Mesenchymal stem cell (in vitro differentiated cells and primary cell): ENCODE results near the gene KIAA0232.

Experiments used
- DNase-seq: peaks from one replicate; pipeline ENCODE4 v3.0.0-alpha.2; 2013
- H2AFZ ChIP-seq: one replicate; pipeline ENCODE4 v1.6.1; 2013; ENCODE audit warnings: low read depth, mild to moderate bottlenecking, control low read depth, inconsistent platforms, low read length, moderate library complexity
- H2AK5ac ChIP-seq: 2 replicates; pipeline ENCODE4 v1.6.1; 2013; ENCODE audit warnings: low read length, moderate library complexity, mild to moderate bottlenecking, inconsistent platforms; ENCODE audit not compliant: severe bottlenecking
- H2BK120ac ChIP-seq: one replicate; pipeline ENCODE4 v1.6.1; 2013; ENCODE audit warnings: low read depth, mild to moderate bottlenecking, inconsistent platforms, low read length, moderate library complexity
- H2BK12ac ChIP-seq, 2 experiments: one replicate each; pipeline ENCODE4 v1.6.1; 2013; ENCODE audit warnings: inconsistent platforms in 2 of 2, low read length in 2 of 2, mild to moderate bottlenecking in 2 of 2, moderate library complexity in 2 of 2, control low read depth in 1 of 2
- H2BK15ac ChIP-seq: one replicate; pipeline ENCODE4 v1.6.1; 2013; ENCODE audit warnings: mild to moderate bottlenecking, low read depth, inconsistent platforms; ENCODE audit not compliant: poor library complexity, severe bottlenecking
- H2BK5ac ChIP-seq: 2 replicates; pipeline ENCODE4 v1.6.1; 2013; ENCODE audit warnings: low read depth, mild to moderate bottlenecking, low read length, control low read depth, inconsistent platforms; ENCODE audit not compliant: poor library complexity, severe bottlenecking
- H3K14ac ChIP-seq, 2 experiments: one replicate each; pipeline ENCODE4 v1.6.1; 2013; ENCODE audit warnings: inconsistent platforms in 2 of 2, low read length in 2 of 2, control low read depth in 1 of 2, mild to moderate bottlenecking in 1 of 2, moderate library complexity in 1 of 2
- H3K18ac ChIP-seq, 2 experiments: one replicate each; pipeline ENCODE4 v1.6.1; 2013; ENCODE audit warnings: inconsistent platforms in 2 of 2, low read length in 2 of 2, control low read depth in 1 of 2, low read depth in 1 of 2, mild to moderate bottlenecking in 1 of 2
- H3K23ac ChIP-seq, 2 experiments: one replicate each; pipeline ENCODE4 v1.6.1; 2013; ENCODE audit warnings: inconsistent platforms in 2 of 2, low read length in 2 of 2, mild to moderate bottlenecking in 2 of 2, moderate library complexity in 2 of 2, control low read depth in 1 of 2
- H3K27ac ChIP-seq: 2 replicates; pipeline ENCODE4 v1.5.1; 2013; ENCODE audit warnings: mild to moderate bottlenecking, moderate library complexity, low read length, control low read depth, inconsistent platforms; ENCODE audit not compliant: poor library complexity, severe bottlenecking
- H3K27me3 ChIP-seq, 2 experiments: 2 replicates each; pipeline versions ENCODE4 v1.6.1 to v1.7.0; 2013; ENCODE audit warnings: low read length in 2 of 2, mild to moderate bottlenecking in 2 of 2, moderate library complexity in 2 of 2, control low read depth in 1 of 2, inconsistent platforms in 1 of 2; ENCODE audit not compliant: control insufficient read depth in 1 of 2, insufficient read depth in 1 of 2
- H3K36me3 ChIP-seq, 2 experiments: 2 replicates each; pipeline versions ENCODE4 v1.6.1 to v1.7.0; 2013; ENCODE audit warnings: low read length in 2 of 2, control low read depth in 1 of 2, inconsistent platforms in 1 of 2, low read depth in 1 of 2, mild to moderate bottlenecking in 1 of 2; ENCODE audit not compliant: insufficient read depth in 2 of 2, control insufficient read depth in 1 of 2
- H3K4ac ChIP-seq, 2 experiments: one replicate each; pipeline ENCODE4 v1.6.1; 2013; ENCODE audit warnings: inconsistent platforms in 2 of 2, low read length in 2 of 2, mild to moderate bottlenecking in 2 of 2, moderate library complexity in 2 of 2, control low read depth in 1 of 2, low read depth in 1 of 2
- H3K4me1 ChIP-seq: 2 replicates; pipeline ENCODE4 v1.6.1; 2013; ENCODE audit warnings: low read depth, low read length, control low read depth; ENCODE audit not compliant: control insufficient read depth, insufficient read depth
- H3K4me2 ChIP-seq: 2 replicates; pipeline ENCODE4 v1.6.1; 2013; ENCODE audit warnings: low read length, mild to moderate bottlenecking, inconsistent platforms; ENCODE audit not compliant: poor library complexity, severe bottlenecking
- H3K4me3 ChIP-seq, 2 experiments: 2 replicates each; pipeline versions ENCODE4 v1.5.1 to v1.7.0; 2013; ENCODE audit warnings: low read length in 2 of 2, mild to moderate bottlenecking in 2 of 2, control low read depth in 1 of 2, low read depth in 1 of 2; ENCODE audit not compliant: insufficient read depth in 1 of 2
- H3K79me1 ChIP-seq: replicated peaks from 2 replicates; pipeline ENCODE4 v1.6.1; 2013; ENCODE audit warnings: mild to moderate bottlenecking, control low read depth, low read length, inconsistent platforms; ENCODE audit not compliant: poor library complexity, severe bottlenecking
- H3K9ac ChIP-seq: 2 replicates; pipeline ENCODE4 v1.7.0; 2013; ENCODE audit warnings: mild to moderate bottlenecking, low read length, moderate library complexity
- H3K9me3 ChIP-seq: 2 replicates; pipeline ENCODE4 v1.7.0; 2013; ENCODE audit warnings: mild to moderate bottlenecking, low read length; ENCODE audit not compliant: control insufficient read depth
- H4K8ac ChIP-seq: one replicate; pipeline ENCODE4 v1.6.1; 2013; ENCODE audit warnings: inconsistent platforms, mild to moderate bottlenecking, low read length, moderate library complexity
- H4K91ac ChIP-seq: one replicate; pipeline ENCODE4 v1.6.1; 2013; ENCODE audit warnings: mild to moderate bottlenecking, low read length, inconsistent platforms
- WGBS: methylation state at CpG from one replicate; pipeline ENCODE4 v1.1.7; 2013; ENCODE audit warnings: mixed read lengths; 5-methylcytosine and 5-hydroxymethylcytosine counted together

The KIAA0232 gene

GRCh38 chr4:6848717-6849305 is 66.3 kb downstream of the KIAA0232 start:
- no peak overlapping the region for H3K4ac ChIP-seq
- H3K4me2 ChIP-seq = no peak overlapping the region
- H2BK12ac ChIP-seq = no peak overlapping the region
- H4K91ac ChIP-seq = no peak overlapping the region
- no peak overlapping the region for H2AFZ ChIP-seq
- no peak overlapping the region for H3K27ac ChIP-seq
- H3K9me3 ChIP-seq = peaks cover 11% of the 10 kb centered on the region
- H4K8ac ChIP-seq = no peak overlapping the region
- H3K4me1 ChIP-seq = no peaks in the 10 kb centered on the region
- H3K27me3 ChIP-seq = no peaks in the 10 kb centered on the region
- no peak overlapping the region for H3K18ac ChIP-seq
- no peak for DNase-seq
- no peak overlapping the region for H3K4me3 ChIP-seq
- no peak overlapping the region for H3K14ac ChIP-seq
- H3K23ac ChIP-seq = no peak overlapping the region
- H3K36me3 ChIP-seq = peaks cover 28 to 58% of the 10 kb centered on the region in 2 experiments
- no peak overlapping the region for H2BK5ac ChIP-seq
- H3K79me1 ChIP-seq = peaks cover 38% of the 10 kb centered on the region
- H2AK5ac ChIP-seq = no peak overlapping the region
- 97% methylated on average over 3 of the region's 3 CpGs for WGBS
- no peak overlapping the region for H2BK120ac ChIP-seq
- no peak overlapping the region for H2BK15ac ChIP-seq
- H3K9ac ChIP-seq = no peak overlapping the region

GRCh38 chr4:6849691-6850090 is 67.2 kb downstream of the KIAA0232 start:
- H2AFZ ChIP-seq = no peak overlapping the region
- H4K8ac ChIP-seq = no peak overlapping the region
- no peak overlapping the region for H4K91ac ChIP-seq
- H3K4ac ChIP-seq = no peak overlapping the region
- H3K27me3 ChIP-seq = no peaks in the 10 kb centered on the region
- H2BK120ac ChIP-seq = no peak overlapping the region
- H3K9ac ChIP-seq = no peak overlapping the region
- H3K27ac ChIP-seq = no peak overlapping the region
- H3K4me3 ChIP-seq = no peak overlapping the region
- H2BK12ac ChIP-seq = no peak overlapping the region
- no peak for DNase-seq
- H3K18ac ChIP-seq = no peak overlapping the region
- no peak overlapping the region for H3K14ac ChIP-seq
- H3K9me3 ChIP-seq = peaks cover 11% of the 10 kb centered on the region
- no peak overlapping the region for H2BK15ac ChIP-seq
- H2BK5ac ChIP-seq = no peak overlapping the region
- H3K4me2 ChIP-seq = no peak overlapping the region
- H2AK5ac ChIP-seq = no peak overlapping the region
- peaks cover 41% of the 10 kb centered on the region for H3K79me1 ChIP-seq
- 100% methylated on average over 1 of the region's 4 CpGs for WGBS
- H3K36me3 ChIP-seq = peaks cover 28 to 57% of the 10 kb centered on the region in 2 experiments
- peaks cover 3% of the 10 kb centered on the region for H3K4me1 ChIP-seq
- H3K23ac ChIP-seq = no peak overlapping the region

- Histone ChIP-seq H3K14ac (no peak overlapping the region), H3K4me1 (peaks cover 5% of the 10 kb centered on the region), H3K9me3 (peaks cover 11% of the 10 kb centered on the region), H2AFZ (no peak overlapping the region), H2BK12ac (no peak overlapping the region), H3K18ac (no peak overlapping the region), H3K9ac (no peak overlapping the region), H4K8ac (no peak overlapping the region), H3K79me1 (peaks cover 32% of the 10 kb centered on the region), H3K4me2 (no peak overlapping the region), H2AK5ac (no peak overlapping the region), H3K23ac (no peak overlapping the region), H4K91ac (no peak overlapping the region), H2BK15ac (no peak overlapping the region), H3K36me3 (peaks cover 19 to 41% of the 10 kb centered on the region in 2 experiments), H3K4ac (no peak overlapping the region), H3K4me3 (no peak overlapping the region), H2BK120ac (no peak overlapping the region), H3K27ac (no peak overlapping the region), H3K27me3 (no peaks in the 10 kb centered on the region), H2BK5ac (no peak overlapping the region)
- 94% methylated on average over 2 of the region's 5 CpGs for WGBS
- DNase-seq = no peak
These were observed 68.9 kb downstream of the KIAA0232 start for GRCh38 chr4:6851431-6851830.

- Histone ChIP-seq H3K4ac (no peak overlapping the region), H3K4me2 (no peak overlapping the region), H3K27ac (no peak overlapping the region), H3K23ac (no peak overlapping the region), H3K4me1 (peaks cover 5% of the 10 kb centered on the region), H3K79me1 (peaks cover 31% of the 10 kb centered on the region), H2AFZ (no peak overlapping the region), H3K9ac (no peak overlapping the region), H3K14ac (no peak overlapping the region), H3K4me3 (no peak overlapping the region), H2AK5ac (no peak overlapping the region), H3K9me3 (peaks cover 11% of the 10 kb centered on the region), H4K91ac (no peak overlapping the region), H4K8ac (no peak overlapping the region), H2BK120ac (no peak overlapping the region), H3K36me3 (peaks cover 18 to 37% of the 10 kb centered on the region in 2 experiments), H2BK15ac (no peak overlapping the region), H2BK12ac (no peak overlapping the region), H2BK5ac (no peak overlapping the region), H3K18ac (no peak overlapping the region), H3K27me3 (no peaks in the 10 kb centered on the region)
- 100% methylated on average over 1 of the region's 2 CpGs for WGBS
- DNase-seq = no peak
These were observed 69.4 kb downstream of the KIAA0232 start for GRCh38 chr4:6851962-6852361.
